Measurements from ENCODE around the gene SHISA2. TPM values are rescaled to one million over a fixed set of nuclear protein-coding genes. Genes with fewer than 3 reads are reported as not detected.

The SHISA2 gene
- total and polyA plus RNA-seq, 4 donors: under 0.01 to 2.1 TPM; not detected in 2

GRCh38 chr13:26048741-26049140 is 3.1 kb downstream of the SHISA2 start:
- no peak for TF ChIP-seq JUND (IDR thresholded peaks at IDR 0.05)
- no peak for TF ChIP-seq ZBTB33 (IDR thresholded peaks at IDR 0.05)
- no peak for TF ChIP-seq MAX (IDR thresholded peaks at IDR 0.05)
- TF ChIP-seq CTCF (IDR thresholded peaks at IDR 0.05; ENCODE audit: low read depth, low read length, missing input control): no peak
- TF ChIP-seq SP1 (IDR thresholded peaks at IDR 0.05): no peak
- TF ChIP-seq EGR1 (IDR thresholded peaks at IDR 0.05; ENCODE audit: low read depth in 2 of 2): no peak
- no peak for TF ChIP-seq YY1 (IDR thresholded peaks at IDR 0.05)
- no peak for TF ChIP-seq FOXA2 (IDR thresholded peaks at IDR 0.05)
- no peak for TF ChIP-seq NR2F2 (IDR thresholded peaks at IDR 0.05)
- TF ChIP-seq HNF4G (IDR thresholded peaks at IDR 0.05): no peak
- TF ChIP-seq REST (IDR thresholded peaks at IDR 0.05): no peak
- no peak for TF ChIP-seq HNF4A (conservative IDR thresholded peaks at IDR 0.05)
- no peak for TF ChIP-seq TAF1 (conservative IDR thresholded peaks at IDR 0.05)
- TF ChIP-seq RXRA (IDR thresholded peaks at IDR 0.05): no peak
- TF ChIP-seq ATF3 (IDR thresholded peaks at IDR 0.05): no peak
- no peak for TF ChIP-seq RAD21 (IDR thresholded peaks at IDR 0.05)
- TF ChIP-seq GABPA (IDR thresholded peaks at IDR 0.05 in 1 of 2, conservative IDR thresholded peaks at IDR 0.05 in 1 of 2): no peak
- 59% methylated on average over 4 of the region's 4 CpGs for WGBS
- peaks cover 4 to 37% (median 22%) of the 10 kb centered on the region in 4 donors for H3K27me3 ChIP-seq (ENCODE audit: control insufficient read depth in 4 of 4, insufficient read depth in 4 of 4, low read length in 3 of 4)

More at GRCh38 chr13:26048741-26049140, 3.1 kb downstream of the SHISA2 start:
- no peak overlapping the region for H3K4me3 ChIP-seq (ENCODE audit: low read depth in 1 of 3, low read length in 3 of 3)
- no peak overlapping the region for H3K9ac ChIP-seq (ENCODE audit: low read depth in 1 of 2, low read length in 2 of 2)
- no peak overlapping the region for H3K27ac ChIP-seq (ENCODE audit: low read depth in 1 of 2, low read length in 2 of 2)
- H3K9me3 ChIP-seq (ENCODE audit: control insufficient read depth in 4 of 4, low read length in 3 of 4): no peaks in the 10 kb centered on the region
- DNase-seq (ENCODE audit: low spot score): no peak
- peaks cover 0 to 18% (median 9%) of the 10 kb centered on the region in 4 donors for H3K4me1 ChIP-seq (ENCODE audit: control insufficient read depth in 4 of 4, insufficient read depth in 4 of 4, low read length in 3 of 4)
- no peaks in the 10 kb centered on the region for H3K36me3 ChIP-seq (ENCODE audit: control insufficient read depth in 4 of 4, insufficient read depth in 3 of 4, low read depth in 1 of 4, low read length in 3 of 4)

Data from liver (tissue), 9 donors.